H1 (cell line): ENCODE measurements around the gene CHFR. TPM values are rescaled to one million over a fixed set of nuclear protein-coding genes. Genes with fewer than 3 reads are reported as not detected.

Source experiments
- ASH2L ChIP-seq: fragments of 200-600, 300-600 bp; sonication (generic); IDR thresholded peaks from one replicate; pipeline ENCODE4 v1.7.1; 2017; ENCODE audit warnings: low read length
- polyA plus RNA-seq, 7 experiments: library from polyadenylated mRNA; depleted of rRNA in 3 of 7; stranded (reverse) in 5 of 7; unstranded in 2 of 7; fragments of >200 nt in 5 of 7; fragments of 200-250 nt in 2 of 7; gene quantifications; 1 replicate in 5 of 7; 2 replicates in 1 of 7; 4 replicates in 1 of 7; pipeline versions ENCODE4 v1.2.1 to v1.2.3, GENCODE V29; 2011 to 2013; ENCODE audit warnings: missing spikeins in 2 of 7, mixed read lengths in 2 of 7
- total RNA-seq: library from RNA; stranded (reverse); fragmentation: NEBNext Ultra II Directional; extraction: Animal tissue kit (Norgen Biotek cat#: 25700); gene quantifications from 2 replicates; pipeline ENCODE4 v1.2.1, GENCODE V29; 2021
- TF ChIP-seq, protein P1 (sequence below): fragments of 300-600 bp; sonication (generic); IDR thresholded peaks from 2 replicates; pipeline ENCODE4 v1.7.1; 2012; ENCODE audit warnings: low read length, moderate library complexity, mild to moderate bottlenecking, inconsistent platforms; ENCODE audit not compliant: insufficient replicate concordance

The CHFR gene
- total and polyA plus RNA-seq, 2 of the 8 experiments (the other 6 are each of a cell fraction or from before 2014, with no cell fraction given) = 31.4 to 44.6 TPM

DNA sequence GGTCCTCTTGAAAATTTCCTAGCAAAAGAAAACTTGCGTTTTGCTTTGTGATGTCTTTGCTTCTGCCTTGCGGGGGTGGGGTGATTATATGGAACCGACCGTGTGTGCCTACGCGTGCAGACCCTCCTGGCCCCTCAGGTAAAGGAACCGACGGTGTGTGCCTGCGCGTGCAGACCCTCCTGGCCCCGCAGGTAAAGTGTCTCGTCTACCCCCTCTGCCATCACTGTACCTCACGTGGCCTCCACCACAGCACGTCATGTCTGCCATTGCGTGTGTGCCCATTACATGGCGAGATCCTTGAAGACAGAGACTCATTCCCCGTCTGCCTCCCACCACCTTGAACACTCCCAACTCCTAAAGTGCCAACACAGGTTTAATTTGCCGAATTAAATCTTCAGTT, 62.3 kb downstream of the CHFR start (continued):
- TF ChIP-seq, protein P1, sequence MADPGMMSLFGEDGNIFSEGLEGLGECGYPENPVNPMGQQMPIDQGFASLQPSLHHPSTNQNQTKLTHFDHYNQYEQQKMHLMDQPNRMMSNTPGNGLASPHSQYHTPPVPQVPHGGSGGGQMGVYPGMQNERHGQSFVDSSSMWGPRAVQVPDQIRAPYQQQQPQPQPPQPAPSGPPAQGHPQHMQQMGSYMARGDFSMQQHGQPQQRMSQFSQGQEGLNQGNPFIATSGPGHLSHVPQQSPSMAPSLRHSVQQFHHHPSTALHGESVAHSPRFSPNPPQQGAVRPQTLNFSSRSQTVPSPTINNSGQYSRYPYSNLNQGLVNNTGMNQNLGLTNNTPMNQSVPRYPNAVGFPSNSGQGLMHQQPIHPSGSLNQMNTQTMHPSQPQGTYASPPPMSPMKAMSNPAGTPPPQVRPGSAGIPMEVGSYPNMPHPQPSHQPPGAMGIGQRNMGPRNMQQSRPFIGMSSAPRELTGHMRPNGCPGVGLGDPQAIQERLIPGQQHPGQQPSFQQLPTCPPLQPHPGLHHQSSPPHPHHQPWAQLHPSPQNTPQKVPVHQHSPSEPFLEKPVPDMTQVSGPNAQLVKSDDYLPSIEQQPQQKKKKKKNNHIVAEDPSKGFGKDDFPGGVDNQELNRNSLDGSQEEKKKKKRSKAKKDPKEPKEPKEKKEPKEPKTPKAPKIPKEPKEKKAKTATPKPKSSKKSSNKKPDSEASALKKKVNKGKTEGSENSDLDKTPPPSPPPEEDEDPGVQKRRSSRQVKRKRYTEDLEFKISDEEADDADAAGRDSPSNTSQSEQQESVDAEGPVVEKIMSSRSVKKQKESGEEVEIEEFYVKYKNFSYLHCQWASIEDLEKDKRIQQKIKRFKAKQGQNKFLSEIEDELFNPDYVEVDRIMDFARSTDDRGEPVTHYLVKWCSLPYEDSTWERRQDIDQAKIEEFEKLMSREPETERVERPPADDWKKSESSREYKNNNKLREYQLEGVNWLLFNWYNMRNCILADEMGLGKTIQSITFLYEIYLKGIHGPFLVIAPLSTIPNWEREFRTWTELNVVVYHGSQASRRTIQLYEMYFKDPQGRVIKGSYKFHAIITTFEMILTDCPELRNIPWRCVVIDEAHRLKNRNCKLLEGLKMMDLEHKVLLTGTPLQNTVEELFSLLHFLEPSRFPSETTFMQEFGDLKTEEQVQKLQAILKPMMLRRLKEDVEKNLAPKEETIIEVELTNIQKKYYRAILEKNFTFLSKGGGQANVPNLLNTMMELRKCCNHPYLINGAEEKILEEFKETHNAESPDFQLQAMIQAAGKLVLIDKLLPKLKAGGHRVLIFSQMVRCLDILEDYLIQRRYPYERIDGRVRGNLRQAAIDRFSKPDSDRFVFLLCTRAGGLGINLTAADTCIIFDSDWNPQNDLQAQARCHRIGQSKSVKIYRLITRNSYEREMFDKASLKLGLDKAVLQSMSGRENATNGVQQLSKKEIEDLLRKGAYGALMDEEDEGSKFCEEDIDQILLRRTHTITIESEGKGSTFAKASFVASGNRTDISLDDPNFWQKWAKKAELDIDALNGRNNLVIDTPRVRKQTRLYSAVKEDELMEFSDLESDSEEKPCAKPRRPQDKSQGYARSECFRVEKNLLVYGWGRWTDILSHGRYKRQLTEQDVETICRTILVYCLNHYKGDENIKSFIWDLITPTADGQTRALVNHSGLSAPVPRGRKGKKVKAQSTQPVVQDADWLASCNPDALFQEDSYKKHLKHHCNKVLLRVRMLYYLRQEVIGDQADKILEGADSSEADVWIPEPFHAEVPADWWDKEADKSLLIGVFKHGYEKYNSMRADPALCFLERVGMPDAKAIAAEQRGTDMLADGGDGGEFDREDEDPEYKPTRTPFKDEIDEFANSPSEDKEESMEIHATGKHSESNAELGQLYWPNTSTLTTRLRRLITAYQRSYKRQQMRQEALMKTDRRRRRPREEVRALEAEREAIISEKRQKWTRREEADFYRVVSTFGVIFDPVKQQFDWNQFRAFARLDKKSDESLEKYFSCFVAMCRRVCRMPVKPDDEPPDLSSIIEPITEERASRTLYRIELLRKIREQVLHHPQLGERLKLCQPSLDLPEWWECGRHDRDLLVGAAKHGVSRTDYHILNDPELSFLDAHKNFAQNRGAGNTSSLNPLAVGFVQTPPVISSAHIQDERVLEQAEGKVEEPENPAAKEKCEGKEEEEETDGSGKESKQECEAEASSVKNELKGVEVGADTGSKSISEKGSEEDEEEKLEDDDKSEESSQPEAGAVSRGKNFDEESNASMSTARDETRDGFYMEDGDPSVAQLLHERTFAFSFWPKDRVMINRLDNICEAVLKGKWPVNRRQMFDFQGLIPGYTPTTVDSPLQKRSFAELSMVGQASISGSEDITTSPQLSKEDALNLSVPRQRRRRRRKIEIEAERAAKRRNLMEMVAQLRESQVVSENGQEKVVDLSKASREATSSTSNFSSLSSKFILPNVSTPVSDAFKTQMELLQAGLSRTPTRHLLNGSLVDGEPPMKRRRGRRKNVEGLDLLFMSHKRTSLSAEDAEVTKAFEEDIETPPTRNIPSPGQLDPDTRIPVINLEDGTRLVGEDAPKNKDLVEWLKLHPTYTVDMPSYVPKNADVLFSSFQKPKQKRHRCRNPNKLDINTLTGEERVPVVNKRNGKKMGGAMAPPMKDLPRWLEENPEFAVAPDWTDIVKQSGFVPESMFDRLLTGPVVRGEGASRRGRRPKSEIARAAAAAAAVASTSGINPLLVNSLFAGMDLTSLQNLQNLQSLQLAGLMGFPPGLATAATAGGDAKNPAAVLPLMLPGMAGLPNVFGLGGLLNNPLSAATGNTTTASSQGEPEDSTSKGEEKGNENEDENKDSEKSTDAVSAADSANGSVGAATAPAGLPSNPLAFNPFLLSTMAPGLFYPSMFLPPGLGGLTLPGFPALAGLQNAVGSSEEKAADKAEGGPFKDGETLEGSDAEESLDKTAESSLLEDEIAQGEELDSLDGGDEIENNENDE = no peak
- TF ChIP-seq ASH2L = no peak
